H1 (cell line): ENCODE data around the gene CNGA2. TPM values are rescaled to one million over a fixed set of nuclear protein-coding genes. Genes with fewer than 3 reads are reported as not detected.

ENCODE experiments used
- CTCF ChIA-PET: fragments of 300-600 bp; sonication (Branson Sonifier 250); formaldehyde crosslinking; loops from one replicate; lab custom pipeline; 2021; ENCODE audit not compliant: partially characterized antibody; lab: Charles Lee
- POLR2A ChIA-PET: fragments of 300-600 bp; sonication (Branson Sonifier 250); formaldehyde crosslinking; loops from one replicate; lab custom pipeline; 2021; ENCODE audit warnings: inconsistent platforms; ENCODE audit not compliant: partially characterized antibody; lab: Charles Lee
- DNase-seq, 2 experiments: peaks; one replicate each; pipeline versions ENCODE4 v3.0.0 to v3.0.0-alpha.2; 2010 to 2022; ENCODE audit warnings: low spot score in 2 of 2, low read depth in 1 of 2, mixed read lengths in 1 of 2
- FAIRE-seq: peaks from 2 replicates; lab custom pipeline; 2011; peaks lifted over from hg19 to GRCh38; lab: Jason Lieb, UNC
- H2AFZ ChIP-seq: 2 replicates; pipeline ENCODE4 v1.8.1; 2012; ENCODE audit warnings: low read length, inconsistent platforms
- H2AK5ac ChIP-seq: 2 replicates; pipeline ENCODE4 v1.6.1; 2013; ENCODE audit warnings: low read depth, low read length
- H2BK120ac ChIP-seq: replicated peaks from 2 replicates; pipeline ENCODE3; 2013; ENCODE audit warnings: low read depth, low read length, inconsistent platforms
- H2BK12ac ChIP-seq: 2 replicates; pipeline ENCODE4 v1.6.1; 2013; ENCODE audit warnings: low read depth, low read length
- H2BK15ac ChIP-seq: 2 replicates; pipeline ENCODE4 v1.6.1; 2013; ENCODE audit warnings: low read length
- H2BK20ac ChIP-seq: 2 replicates; pipeline ENCODE4 v1.6.1; 2013; ENCODE audit warnings: low read length
- H2BK5ac ChIP-seq: 2 replicates; pipeline ENCODE4 v1.6.1; 2013; ENCODE audit warnings: low read depth, low read length
- H3K14ac ChIP-seq: 2 replicates; pipeline ENCODE4 v1.6.1; 2013; ENCODE audit warnings: inconsistent platforms; ENCODE audit not compliant: insufficient read length
- H3K18ac ChIP-seq: 2 replicates; pipeline ENCODE4 v1.6.1; 2013; ENCODE audit warnings: low read length; ENCODE audit errors: extremely low read depth
- H3K23ac ChIP-seq: 2 replicates; pipeline ENCODE4 v1.6.1; 2013; ENCODE audit warnings: inconsistent platforms; ENCODE audit not compliant: insufficient read length
- H3K23me2 ChIP-seq: 2 replicates; pipeline ENCODE4 v1.6.1; 2013; ENCODE audit warnings: low read depth, low read length
- H3K27ac ChIP-seq: 2 replicates; pipeline ENCODE4 v1.6.1; 2011; ENCODE audit warnings: low read depth, low read length, inconsistent platforms
- H3K27me3 ChIP-seq, 4 experiments: replicated peaks in 1 of 4; 1 replicate in 1 of 4; 2 replicates in 3 of 4; pipeline versions ENCODE4 v1.6.1 to v1.8.1; 2011 to 2013; ENCODE audit warnings: low read length in 3 of 4, mild to moderate bottlenecking in 3 of 4, inconsistent platforms in 2 of 4, mixed read lengths in 2 of 4, moderate library complexity in 1 of 4; ENCODE audit not compliant: control insufficient read depth in 3 of 4, insufficient read depth in 3 of 4; ENCODE audit errors: extremely low read depth in 1 of 4
- H3K36me3 ChIP-seq, 4 experiments: 2 replicates each; pipeline versions ENCODE4 v1.6.1 to v1.8.1; 2011 to 2013; ENCODE audit warnings: mild to moderate bottlenecking in 4 of 4, low read length in 3 of 4, moderate library complexity in 2 of 4, control low read depth in 1 of 4, inconsistent platforms in 1 of 4; ENCODE audit not compliant: insufficient read depth in 4 of 4, control insufficient read depth in 2 of 4
- H3K4ac ChIP-seq: replicated peaks from 2 replicates; pipeline ENCODE3; 2013; ENCODE audit warnings: low read length, low read depth, mixed read lengths, inconsistent platforms; ENCODE audit not compliant: insufficient read length
- H3K4me1 ChIP-seq, 4 experiments: replicated peaks in 1 of 4; 1 replicate in 1 of 4; 2 replicates in 3 of 4; pipeline versions ENCODE4 v1.6.1 to v1.8.1; 2011 to 2013; ENCODE audit warnings: low read length in 3 of 4, inconsistent platforms in 2 of 4, mixed read lengths in 1 of 4; ENCODE audit not compliant: insufficient read depth in 4 of 4, control insufficient read depth in 3 of 4
- H3K4me2 ChIP-seq, 2 experiments: 2 replicates each; pipeline versions ENCODE4 v1.6.1 to v1.8.1; 2011 to 2013; ENCODE audit warnings: low read depth in 2 of 2, low read length in 2 of 2, control low read depth in 1 of 2, inconsistent platforms in 1 of 2, mild to moderate bottlenecking in 1 of 2; ENCODE audit not compliant: insufficient read depth in 1 of 2
- H3K4me3 ChIP-seq, 4 experiments: fragments of 200-600, 300-600 bp in 1 of 4; sonication (generic), shearing (Covaris generic), sonication (Bioruptor Twin) in 1 of 4; 2 replicates each; pipeline versions ENCODE4 v1.5.1 to v1.8.1; 2011 to 2016; ENCODE audit warnings: low read length in 4 of 4, low read depth in 3 of 4, control low read depth in 2 of 4, inconsistent platforms in 2 of 4, mild to moderate bottlenecking in 2 of 4, mixed read lengths in 1 of 4, moderate library complexity in 1 of 4; ENCODE audit not compliant: insufficient read depth in 2 of 4; ENCODE audit errors: extremely low read depth in 1 of 4
- H3K56ac ChIP-seq: replicated peaks from 2 replicates; pipeline ENCODE3; 2013; ENCODE audit warnings: low read depth, mild to moderate bottlenecking, mixed read lengths, low read length, inconsistent platforms; ENCODE audit not compliant: insufficient read length
- H3K79me1 ChIP-seq: 2 replicates; pipeline ENCODE4 v1.6.1; 2013; ENCODE audit warnings: low read depth, low read length, control low read depth
- H3K79me2 ChIP-seq, 2 experiments: 2 replicates each; pipeline versions ENCODE4 v1.6.1 to v1.8.1; 2012 to 2013; ENCODE audit warnings: low read length in 2 of 2, mild to moderate bottlenecking in 2 of 2, inconsistent platforms in 1 of 2; ENCODE audit not compliant: insufficient read depth in 2 of 2, control insufficient read depth in 1 of 2
- H3K9ac ChIP-seq, 4 experiments: replicated peaks in 1 of 4; 1 replicate in 1 of 4; 2 replicates in 3 of 4; pipeline versions ENCODE4 v1.6.1 to v1.8.1; 2011 to 2013; ENCODE audit warnings: low read depth in 3 of 4, low read length in 3 of 4, control low read depth in 2 of 4, mild to moderate bottlenecking in 2 of 4, moderate library complexity in 2 of 4, inconsistent platforms in 1 of 4; ENCODE audit errors: extremely low read depth in 1 of 4
- H3K9me3 ChIP-seq, 2 experiments: 2 replicates each; pipeline versions ENCODE4 v1.6.1 to v1.8.1; 2012 to 2013; ENCODE audit warnings: mild to moderate bottlenecking in 2 of 2, moderate library complexity in 2 of 2, control low read depth in 1 of 2, inconsistent platforms in 1 of 2, low read depth in 1 of 2, low read length in 1 of 2, mixed read lengths in 1 of 2; ENCODE audit not compliant: insufficient read depth in 2 of 2
- H4K20me1 ChIP-seq, 2 experiments: replicated peaks in 1 of 2; 2 replicates each; pipeline versions ENCODE3 to v1.8.1; 2011 to 2013; ENCODE audit warnings: inconsistent platforms in 2 of 2, low read length in 2 of 2, mild to moderate bottlenecking in 1 of 2; ENCODE audit not compliant: insufficient read depth in 2 of 2, control insufficient read depth in 1 of 2
- H4K5ac ChIP-seq: 2 replicates; pipeline ENCODE4 v1.6.1; 2013; ENCODE audit warnings: low read length, low read depth, mixed read lengths, inconsistent platforms; ENCODE audit not compliant: insufficient read length
- H4K8ac ChIP-seq: 2 replicates; pipeline ENCODE4 v1.8.0; 2013; ENCODE audit warnings: mild to moderate bottlenecking, moderate library complexity, low read length, inconsistent platforms; ENCODE audit not compliant: insufficient read depth; ENCODE audit errors: extremely low read depth
- H4K91ac ChIP-seq: replicated peaks from 2 replicates; pipeline ENCODE3; 2013; ENCODE audit warnings: low read length, mixed read lengths, inconsistent platforms; ENCODE audit not compliant: insufficient read length
- BRCA1 ChIP-seq: IDR thresholded peaks from 2 replicates; pipeline ENCODE4 v1.6.1; 2012; ENCODE audit warnings: low read depth, low read length, improper control_type of control experiment
- CHD1 ChIP-seq: IDR thresholded peaks from 2 replicates; pipeline ENCODE4 v1.6.1; 2012; ENCODE audit warnings: low read depth, low read length, improper control_type of control experiment
- CREB1 ChIP-seq: IDR thresholded peaks from 2 replicates; pipeline ENCODE4 v1.6.1; 2012; ENCODE audit warnings: inconsistent platforms
- MAX ChIP-seq: IDR thresholded peaks from 2 replicates; pipeline ENCODE4 v1.6.1; 2012; ENCODE audit warnings: inconsistent platforms
- POLR2AphosphoS5 ChIP-seq: IDR thresholded peaks from 2 replicates; pipeline ENCODE4 v1.6.1; 2011; ENCODE audit warnings: low read depth, low read length
- SP4 ChIP-seq: IDR thresholded peaks from 2 replicates; pipeline ENCODE4 v1.6.1; 2012; ENCODE audit warnings: low read length, inconsistent platforms
- TAF1 ChIP-seq: IDR thresholded peaks from 2 replicates; pipeline ENCODE4 v1.6.1; 2011; ENCODE audit warnings: mild to moderate bottlenecking, low read depth, low read length
- TEAD4 ChIP-seq: IDR thresholded peaks from 2 replicates; pipeline ENCODE4 v1.6.1; 2012; ENCODE audit warnings: low read depth, low read length, inconsistent platforms, mixed read lengths
- YY1 ChIP-seq: IDR thresholded peaks from 2 replicates; pipeline ENCODE4 v1.6.1; 2011; ENCODE audit warnings: low read depth, mild to moderate bottlenecking, low read length
- WGBS, 2 experiments: shearing (Covaris generic) in 1 of 2; methylation state at CpG; one replicate each; pipeline versions ENCODE4 v1.1.6 to v1.1.7; 2013 to 2015; ENCODE audit warnings: low lambda C conversion rate in 2 of 2, mixed read lengths in 2 of 2, inconsistent platforms in 1 of 2, low coverage in 1 of 2, missing lambda C conversion rate in 1 of 2; ENCODE audit not compliant: insufficient replicate concordance in 2 of 2, insufficient coverage in 1 of 2, insufficient read length in 1 of 2; ENCODE audit errors: extremely low coverage in 1 of 2, missing lambda C conversion rate in 1 of 2; 5-methylcytosine and 5-hydroxymethylcytosine counted together
- polyA plus RNA-seq, 7 experiments: library from polyadenylated mRNA; depleted of rRNA in 3 of 7; stranded (reverse) in 5 of 7; unstranded in 2 of 7; fragments of >200 nt in 5 of 7; fragments of 200-250 nt in 2 of 7; gene quantifications; 1 replicate in 5 of 7; 2 replicates in 1 of 7; 4 replicates in 1 of 7; pipeline versions ENCODE4 v1.2.1 to v1.2.3, GENCODE V29; 2011 to 2013; ENCODE audit warnings: missing spikeins in 2 of 7, mixed read lengths in 2 of 7
- total RNA-seq: library from RNA; stranded (reverse); fragmentation: NEBNext Ultra II Directional; extraction: Animal tissue kit (Norgen Biotek cat#: 25700); gene quantifications from 2 replicates; pipeline ENCODE4 v1.2.1, GENCODE V29; 2021
- TF ChIP-seq, protein P1 (sequence below): IDR thresholded peaks from 2 replicates; pipeline ENCODE4 v1.6.1; 2011; ENCODE audit warnings: low read length, improper control_type of control experiment

CNGA2 gene
- total and polyA plus RNA-seq, 2 of the 8 experiments (the other 6 are each of a cell fraction or from before 2014, with no cell fraction given) = not detected

- no peak within 1 kb of the TSS for H3K18ac ChIP-seq
- H3K36me3 ChIP-seq = no peaks in the 10 kb centered on the region
- H3K79me1 ChIP-seq = no peaks in the 10 kb centered on the region
- H3K23ac ChIP-seq = no peak within 1 kb of the TSS
- WGBS, 2 experiments = 43% methylated on average over 2 of the region's 3 CpGs; no CpG with 5 or more reads in 1 of the 2 experiments
- no peak within 1 kb of the TSS for H2AFZ ChIP-seq
- no peak for FAIRE-seq
- H4K5ac ChIP-seq = no peak within 1 kb of the TSS
- no peaks in the 10 kb centered on the region for H4K20me1 ChIP-seq
- H2BK5ac ChIP-seq = no peak within 1 kb of the TSS
- no peaks in the 10 kb centered on the region for H3K23me2 ChIP-seq
- POLR2A ChIA-PET = no interaction called here
- no peak within 1 kb of the TSS for H3K14ac ChIP-seq
- DNase-seq = no peak
- CTCF ChIA-PET = interaction anchor here (1.8 kb wide), 1 partner anchor 35 kb away, joined by 4 read pairs; no protein-coding TSS in a partner anchor
- peaks cover 0 to 4% (median 1%) of the 10 kb centered on the region in 4 experiments; a peak in 3 of 7 replicates for H3K4me1 ChIP-seq
- no peak within 1 kb of the TSS for H3K56ac ChIP-seq
- no peak within 1 kb of the TSS for H2BK12ac ChIP-seq
- H4K91ac ChIP-seq = no peak within 1 kb of the TSS
- TF ChIP-seq YY1 = no peak
- no peak for TF ChIP-seq MAX
- TF ChIP-seq POLR2AphosphoS5 = no peak
- TF ChIP-seq CHD1 = no peak
- TF ChIP-seq TEAD4 = no peak
- TF ChIP-seq SP4 = no peak
- TF ChIP-seq BRCA1 = no peak
- no peak for TF ChIP-seq CREB1
- TF ChIP-seq TAF1 = no peak
- TF ChIP-seq, protein P1, sequence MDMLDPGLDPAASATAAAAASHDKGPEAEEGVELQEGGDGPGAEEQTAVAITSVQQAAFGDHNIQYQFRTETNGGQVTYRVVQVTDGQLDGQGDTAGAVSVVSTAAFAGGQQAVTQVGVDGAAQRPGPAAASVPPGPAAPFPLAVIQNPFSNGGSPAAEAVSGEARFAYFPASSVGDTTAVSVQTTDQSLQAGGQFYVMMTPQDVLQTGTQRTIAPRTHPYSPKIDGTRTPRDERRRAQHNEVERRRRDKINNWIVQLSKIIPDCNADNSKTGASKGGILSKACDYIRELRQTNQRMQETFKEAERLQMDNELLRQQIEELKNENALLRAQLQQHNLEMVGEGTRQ = no peak
- no peak within 1 kb of the TSS for H3K4me2 ChIP-seq
- H3K4ac ChIP-seq = no peak within 1 kb of the TSS
- H3K27ac ChIP-seq = no peak within 1 kb of the TSS
- H2BK120ac ChIP-seq = no peak within 1 kb of the TSS
- no peaks in the 10 kb centered on the region for H3K79me2 ChIP-seq
- no peak within 1 kb of the TSS for H2BK20ac ChIP-seq
- no peak within 1 kb of the TSS for H3K4me3 ChIP-seq
- H3K27me3 ChIP-seq = no peaks in the 10 kb centered on the region
- H3K9ac ChIP-seq = no peak within 1 kb of the TSS
- no peak within 1 kb of the TSS for H2AK5ac ChIP-seq
- H2BK15ac ChIP-seq = no peak within 1 kb of the TSS
- H3K9me3 ChIP-seq = no peaks in the 10 kb centered on the region
- H4K8ac ChIP-seq = no peak within 1 kb of the TSS
Measured at GRCh38 chrX:151715752-151716151, 18.8 kb upstream of the CNGA2 start, which contains the start of gene FATE1. FATE1 (plus strand) TSS chrX:151716035; CDS start chrX:151716120, 85 bp downstream.
